GM20000 (cell line): ENCODE measurements around the gene PROP1.
"Not testable (repeated sequence)": the region's sequence is repeated elsewhere in the genome, so short reads cannot be mapped to it uniquely, and the experiment has no call there.

ENCODE experiments used
- DNase-seq: peaks from one replicate; pipeline ENCODE4 v3.0.0; 2012; ENCODE audit warnings: low spot score
- CTCF ChIP-seq: IDR thresholded peaks from 2 replicates; pipeline ENCODE4 v1.5.1; 2012; ENCODE audit warnings: mild to moderate bottlenecking, control low read depth; ENCODE audit errors: extremely low read depth, missing control alignments

PROP1 gene

GRCh38 chr5:177983763-177984583 is 12.1 kb downstream of the PROP1 start:
- no peak for TF ChIP-seq CTCF
- DNase-seq = no peak

GRCh38 chr5:177982956-177983355 is 13.1 kb downstream of the PROP1 start:
- DNase-seq = no peak
- TF ChIP-seq CTCF = no peak

- no peak for DNase-seq
- TF ChIP-seq CTCF = no peak
Measured at GRCh38 chr5:177982072-177982727, 13.8 kb downstream of the PROP1 start.

GRCh38 chr5:177981296-177982071 is 14.6 kb downstream of the PROP1 start:
- TF ChIP-seq CTCF = no peak

GRCh38 chr5:177980743-177981151 is 15.3 kb downstream of the PROP1 start:
- TF ChIP-seq CTCF = no peak
- DNase-seq = no peak

More at GRCh38 chr5:177981296-177982071, 14.6 kb downstream of the PROP1 start:
- no peak for DNase-seq

- not testable (repeated sequence) for DNase-seq
Measured at GRCh38 chr5:177977600-177977999, 18.4 kb downstream of the PROP1 start.

GRCh38 chr5:177973066-177973635 is 22.9 kb downstream of the PROP1 start:
- no peak for TF ChIP-seq CTCF
- DNase-seq = no peak
